ENCODE data around the gene PIK3R2.

GRCh38 chr19:18211683-18212082, 58.7 kb downstream of the PIK3R2 start:
- TF ChIP-seq CTCF (IDR thresholded peaks at IDR 0.05) (no peak), ZFX (IDR thresholded peaks at IDR 0.05; ENCODE audit: borderline replicate concordance) (no peak)

All from 22Rv1 (cell line).